ENCODE data around the gene KIF4B.

Gene KIF4B

GRCh38 chr5:155047818-155048217, 34.3 kb downstream of the KIF4B start:
- TF ChIP-seq TAF1 (IDR thresholded peaks at IDR 0.05; ENCODE audit: borderline replicate concordance, insufficient read depth, low read length) = no peak
- TF ChIP-seq POLR2AphosphoS5 (IDR thresholded peaks at IDR 0.05; ENCODE audit: low read depth, low read length) = no peak
- no peak for TF ChIP-seq REST (IDR thresholded peaks at IDR 0.05; ENCODE audit: insufficient read depth in 1 of 2, low read depth in 2 of 2, low read length in 2 of 2)
- TF ChIP-seq FOXP2 (optimal IDR thresholded peaks at IDR 0.05; ENCODE audit: borderline replicate concordance, extremely low read depth, extremely low read length, insufficient read depth) = no peak
- TF ChIP-seq SIN3A (IDR thresholded peaks at IDR 0.05; ENCODE audit: borderline replicate concordance, insufficient read depth, low read length) = no peak

- TF ChIP-seq POLR2AphosphoS5 (IDR thresholded peaks at IDR 0.05; ENCODE audit: low read depth, low read length) = no peak
- no peak for TF ChIP-seq SIN3A (IDR thresholded peaks at IDR 0.05; ENCODE audit: borderline replicate concordance, insufficient read depth, low read length)
- TF ChIP-seq FOXP2 (optimal IDR thresholded peaks at IDR 0.05; ENCODE audit: borderline replicate concordance, extremely low read depth, extremely low read length, insufficient read depth) = no peak
- TF ChIP-seq TAF1 (IDR thresholded peaks at IDR 0.05; ENCODE audit: borderline replicate concordance, insufficient read depth, low read length) = no peak
- TF ChIP-seq REST (IDR thresholded peaks at IDR 0.05; ENCODE audit: insufficient read depth in 1 of 2, low read depth in 2 of 2, low read length in 2 of 2) = no peak
Measured at GRCh38 chr5:155049569-155050383, 36.2 kb downstream of the KIF4B start.

- TF ChIP-seq FOXP2 (optimal IDR thresholded peaks at IDR 0.05; ENCODE audit: borderline replicate concordance, extremely low read depth, extremely low read length, insufficient read depth) (no peak), SIN3A (IDR thresholded peaks at IDR 0.05; ENCODE audit: borderline replicate concordance, insufficient read depth, low read length) (no peak), REST (IDR thresholded peaks at IDR 0.05; ENCODE audit: insufficient read depth in 1 of 2, low read depth in 2 of 2, low read length in 2 of 2) (no peak), TAF1 (IDR thresholded peaks at IDR 0.05; ENCODE audit: borderline replicate concordance, insufficient read depth, low read length) (no peak), POLR2AphosphoS5 (IDR thresholded peaks at IDR 0.05; ENCODE audit: low read depth, low read length) (no peak)
Measured at GRCh38 chr5:155050384-155051019, 36.9 kb downstream of the KIF4B start.

- TF ChIP-seq POLR2AphosphoS5 (IDR thresholded peaks at IDR 0.05; ENCODE audit: low read depth, low read length) (no peak), FOXP2 (optimal IDR thresholded peaks at IDR 0.05; ENCODE audit: borderline replicate concordance, extremely low read depth, extremely low read length, insufficient read depth) (no peak), REST (IDR thresholded peaks at IDR 0.05; ENCODE audit: insufficient read depth in 1 of 2, low read depth in 2 of 2, low read length in 2 of 2) (no peak)
Measured at GRCh38 chr5:155052532-155052931, 39.0 kb downstream of the KIF4B start.

Measured in PFSK-1 (cell line).